HG03135 (cell line): ENCODE data around the gene SHC1.
"Not testable (repeated sequence)": the region's sequence is repeated elsewhere in the genome, so short reads cannot be mapped to it uniquely, and the experiment has no call there.

Source experiments
- ATAC-seq: cut with Tn5 transposase; IDR thresholded peaks from one replicate; pipeline ENCODE4 v1.9.1; 2021; ENCODE audit warnings: mild to moderate bottlenecking, moderate library complexity; ENCODE audit not compliant: unreplicated experiment

The SHC1 gene

GRCh38 chr1:154996966-154997701 is 26.6 kb upstream of the SHC1 start:
- ATAC-seq: no peak

GRCh38 chr1:154995301-154995983 is 24.9 kb upstream of the SHC1 start:
- not testable (repeated sequence) for ATAC-seq

- ATAC-seq: no peak
Measured at GRCh38 chr1:154994591-154994990, 24.0 kb upstream of the SHC1 start.

GRCh38 chr1:154994269-154994587 is 23.7 kb upstream of the SHC1 start:
- no peak for ATAC-seq

GRCh38 chr1:154993572-154994268 is 23.2 kb upstream of the SHC1 start, which contains the start of gene LENEP:
Gene LENEP (plus strand): TSS chr1:154993586. CDS start chr1:154993608, 22 bp downstream.
- ATAC-seq: no peak

- ATAC-seq: no peak
Measured at GRCh38 chr1:154992721-154993571, 22.4 kb upstream of the SHC1 start.

- no peak for ATAC-seq
Measured at GRCh38 chr1:154990276-154990675, 19.7 kb upstream of the SHC1 start.

- no peak for ATAC-seq
Measured at GRCh38 chr1:154989195-154989860, 18.8 kb upstream of the SHC1 start.

- no peak for ATAC-seq
Measured at GRCh38 chr1:154988058-154988954, 17.8 kb upstream of the SHC1 start.

- no peak for ATAC-seq
Measured at GRCh38 chr1:154987326-154987725, 16.8 kb upstream of the SHC1 start.

- not testable (repeated sequence) for ATAC-seq
Measured at GRCh38 chr1:154986736-154987135, 16.2 kb upstream of the SHC1 start.

GRCh38 chr1:154983776-154984466 is 13.4 kb upstream of the SHC1 start:
- ATAC-seq: no peak

- peak; percentile 97 for ATAC-seq
Measured at GRCh38 chr1:154982897-154983648, 12.5 kb upstream of the SHC1 start, which contains the start of gene FLAD1. Gene FLAD1 (plus strand): TSS chr1:154983344. CDS start chr1:154983695, 351 bp downstream.

- no peak for ATAC-seq
Measured at GRCh38 chr1:154982341-154982740, 11.8 kb upstream of the SHC1 start.

- ATAC-seq: no peak
Measured at GRCh38 chr1:154978360-154978759, 7.8 kb upstream of the SHC1 start.

GRCh38 chr1:154977762-154978161 is 7.2 kb upstream of the SHC1 start:
- not testable (repeated sequence) for ATAC-seq

- ATAC-seq: no peak
Measured at GRCh38 chr1:154975409-154976059, 5.0 kb upstream of the SHC1 start.
